IgD-negative memory B cell (primary cell): Measurements from ENCODE around the gene TCF7L1. TPM values are rescaled to one million over a fixed set of nuclear protein-coding genes. Genes with fewer than 3 reads are reported as not detected.

Experiments
- H3K27ac Mint-ChIP-seq, 3 donors: one replicate each; pipeline ENCODE4 v1.8.0; 2020 to 2022; ENCODE audit warnings: mild to moderate bottlenecking in 3 of 3, mixed read lengths in 3 of 3, moderate library complexity in 1 of 3
- H3K27me3 Mint-ChIP-seq: one replicate; pipeline ENCODE4 v1.8.0; 2021; ENCODE audit warnings: mixed read lengths
- H3K36me3 Mint-ChIP-seq: one replicate; pipeline ENCODE4 v1.8.0; 2020; ENCODE audit warnings: mild to moderate bottlenecking, mixed read lengths
- H3K4me1 Mint-ChIP-seq, 3 donors: one replicate each; pipeline ENCODE4 v1.8.0; 2020 to 2022; ENCODE audit warnings: mixed read lengths in 3 of 3, mild to moderate bottlenecking in 1 of 3
- H3K4me3 Mint-ChIP-seq, 4 donors: one replicate each; pipeline ENCODE4 v1.8.0; 2020 to 2022; ENCODE audit warnings: mild to moderate bottlenecking in 4 of 4, mixed read lengths in 4 of 4, moderate library complexity in 3 of 4
- H3K9me3 Mint-ChIP-seq, 3 donors: one replicate each; pipeline ENCODE4 v1.8.0; 2020 to 2021; ENCODE audit warnings: mixed read lengths in 3 of 3, mild to moderate bottlenecking in 1 of 3
- polyA plus RNA-seq: library from polyadenylated mRNA; unstranded; fragments of 300-500 nt; fragmentation: Illumina TruSeq; gene quantifications from one replicate; pipeline ENCODE4 v1.2.3, GENCODE V29; 2021

Gene TCF7L1
- polyA plus RNA-seq, 1 donor from 2014 or later, result 1.0 TPM

GRCh38 chr2:85246348-85246747 is 113.2 kb downstream of the TCF7L1 start:
- no peak overlapping the region for H3K27ac Mint-ChIP-seq
- H3K27me3 Mint-ChIP-seq, result peaks cover 10% of the 10 kb centered on the region

GRCh38 chr2:85247610-85248009 is 114.4 kb downstream of the TCF7L1 start:
- Mint-ChIP-seq H3K4me3 (no peak overlapping the region), H3K36me3 (peaks cover 3% of the 10 kb centered on the region), H3K9me3 (no peaks in the 10 kb centered on the region), H3K27me3 (peaks cover 10% of the 10 kb centered on the region), H3K4me1 (peaks cover 0 to 7% (median 0%) of the 10 kb centered on the region in 3 donors), H3K27ac (no peak overlapping the region)

More at GRCh38 chr2:85246348-85246747, 113.2 kb downstream of the TCF7L1 start:
- Mint-ChIP-seq H3K4me1 (peaks cover 0 to 7% (median 0%) of the 10 kb centered on the region in 3 donors), H3K9me3 (no peaks in the 10 kb centered on the region), H3K4me3 (no peak overlapping the region), H3K36me3 (peaks cover 3% of the 10 kb centered on the region)

- Mint-ChIP-seq H3K36me3 (peaks cover 2% of the 10 kb centered on the region), H3K4me1 (peaks cover 0 to 7% (median 0%) of the 10 kb centered on the region in 3 donors)
These were observed 115.7 kb downstream of the TCF7L1 start for GRCh38 chr2:85248773-85249509.

GRCh38 chr2:85250045-85250444 is 116.9 kb downstream of the TCF7L1 start:
- peaks cover 0 to 9% (median 0%) of the 10 kb centered on the region in 3 donors for H3K4me1 Mint-ChIP-seq
- no peak overlapping the region for H3K4me3 Mint-ChIP-seq
- H3K27ac Mint-ChIP-seq, result no peak overlapping the region
- no peaks in the 10 kb centered on the region for H3K9me3 Mint-ChIP-seq
- H3K27me3 Mint-ChIP-seq, result peaks cover 4% of the 10 kb centered on the region
- H3K36me3 Mint-ChIP-seq, result no peaks in the 10 kb centered on the region

More at GRCh38 chr2:85248773-85249509, 115.7 kb downstream of the TCF7L1 start:
- Mint-ChIP-seq H3K4me3 (no peak overlapping the region), H3K9me3 (no peaks in the 10 kb centered on the region), H3K27ac (no peak overlapping the region), H3K27me3 (peaks cover 9% of the 10 kb centered on the region)

GRCh38 chr2:85251070-85251616 is 118.0 kb downstream of the TCF7L1 start:
- H3K27me3 Mint-ChIP-seq, result peaks cover 11% of the 10 kb centered on the region
- no peaks in the 10 kb centered on the region for H3K36me3 Mint-ChIP-seq
- H3K27ac Mint-ChIP-seq, result no peak overlapping the region
- H3K9me3 Mint-ChIP-seq, result no peaks in the 10 kb centered on the region
- no peak overlapping the region for H3K4me3 Mint-ChIP-seq
- peaks cover 0 to 7% (median 0%) of the 10 kb centered on the region in 3 donors for H3K4me1 Mint-ChIP-seq

- Mint-ChIP-seq H3K9me3 (no peaks in the 10 kb centered on the region), H3K4me3 (no peak overlapping the region), H3K27me3 (peaks cover 15% of the 10 kb centered on the region), H3K4me1 (peaks cover 0 to 4% (median 0%) of the 10 kb centered on the region in 3 donors), H3K36me3 (no peaks in the 10 kb centered on the region), H3K27ac (peak overlapping the region in 1 of 3 donors; percentile 11)
These were observed 120.7 kb downstream of the TCF7L1 start for GRCh38 chr2:85253890-85254289.

GRCh38 chr2:85254540-85255300 is 121.5 kb downstream of the TCF7L1 start:
- Mint-ChIP-seq H3K4me3 (no peak overlapping the region), H3K27ac (peak overlapping the region in 1 of 3 donors; percentile 11), H3K27me3 (peaks cover 16% of the 10 kb centered on the region), H3K4me1 (peaks cover 0 to 4% (median 0%) of the 10 kb centered on the region in 3 donors), H3K36me3 (no peaks in the 10 kb centered on the region), H3K9me3 (no peaks in the 10 kb centered on the region)

- peaks cover 16% of the 10 kb centered on the region for H3K27me3 Mint-ChIP-seq
- H3K27ac Mint-ChIP-seq, result no peak overlapping the region
- peaks cover 0 to 4% (median 0%) of the 10 kb centered on the region in 3 donors for H3K4me1 Mint-ChIP-seq
- H3K36me3 Mint-ChIP-seq, result no peaks in the 10 kb centered on the region
- no peaks in the 10 kb centered on the region for H3K9me3 Mint-ChIP-seq
- no peak overlapping the region for H3K4me3 Mint-ChIP-seq
These were observed 122.2 kb downstream of the TCF7L1 start for GRCh38 chr2:85255456-85255812.

GRCh38 chr2:85255813-85256594 is 122.8 kb downstream of the TCF7L1 start:
- H3K9me3 Mint-ChIP-seq, result no peaks in the 10 kb centered on the region
- peaks cover 16% of the 10 kb centered on the region for H3K27me3 Mint-ChIP-seq
- no peak overlapping the region for H3K4me3 Mint-ChIP-seq
- no peak overlapping the region for H3K27ac Mint-ChIP-seq
- no peaks in the 10 kb centered on the region for H3K36me3 Mint-ChIP-seq
- peaks cover 0 to 6% (median 0%) of the 10 kb centered on the region in 3 donors for H3K4me1 Mint-ChIP-seq

- H3K36me3 Mint-ChIP-seq, result no peaks in the 10 kb centered on the region
- H3K27ac Mint-ChIP-seq, result no peak overlapping the region
- H3K4me1 Mint-ChIP-seq, result peaks cover 0 to 6% (median 0%) of the 10 kb centered on the region in 3 donors
- H3K4me3 Mint-ChIP-seq, result no peak overlapping the region
- peaks cover 19% of the 10 kb centered on the region for H3K27me3 Mint-ChIP-seq
- no peaks in the 10 kb centered on the region for H3K9me3 Mint-ChIP-seq
These were observed 124.3 kb downstream of the TCF7L1 start for GRCh38 chr2:85257359-85257969.

GRCh38 chr2:85257970-85258605 is 124.9 kb downstream of the TCF7L1 start:
- Mint-ChIP-seq H3K4me3 (no peak overlapping the region), H3K27ac (no peak overlapping the region), H3K36me3 (no peaks in the 10 kb centered on the region), H3K9me3 (no peaks in the 10 kb centered on the region), H3K4me1 (peaks cover 0 to 6% (median 0%) of the 10 kb centered on the region in 3 donors), H3K27me3 (peaks cover 19% of the 10 kb centered on the region)

- Mint-ChIP-seq H3K9me3 (no peaks in the 10 kb centered on the region), H3K36me3 (no peaks in the 10 kb centered on the region), H3K4me1 (peaks cover 0 to 6% (median 0%) of the 10 kb centered on the region in 3 donors), H3K27me3 (peaks cover 22% of the 10 kb centered on the region), H3K27ac (no peak overlapping the region), H3K4me3 (no peak overlapping the region)
These were observed 126.0 kb downstream of the TCF7L1 start for GRCh38 chr2:85259101-85259590.

- H3K4me1 Mint-ChIP-seq, result peaks cover 0 to 2% (median 0%) of the 10 kb centered on the region in 3 donors
- H3K9me3 Mint-ChIP-seq, result no peaks in the 10 kb centered on the region
- no peak overlapping the region for H3K27ac Mint-ChIP-seq
- peaks cover 20% of the 10 kb centered on the region for H3K27me3 Mint-ChIP-seq
- no peaks in the 10 kb centered on the region for H3K36me3 Mint-ChIP-seq
- H3K4me3 Mint-ChIP-seq, result no peak overlapping the region
These were observed 126.7 kb downstream of the TCF7L1 start for GRCh38 chr2:85259879-85260278.

- H3K27ac Mint-ChIP-seq, result no peak overlapping the region
- H3K4me1 Mint-ChIP-seq, result peaks cover 0 to 4% (median 0%) of the 10 kb centered on the region in 3 donors
- H3K27me3 Mint-ChIP-seq, result peaks cover 9% of the 10 kb centered on the region
These were observed 130.4 kb downstream of the TCF7L1 start for GRCh38 chr2:85263591-85263990.

More at GRCh38 chr2:85263591-85263990, 130.4 kb downstream of the TCF7L1 start:
- no peak overlapping the region for H3K4me3 Mint-ChIP-seq
- no peaks in the 10 kb centered on the region for H3K9me3 Mint-ChIP-seq
- H3K36me3 Mint-ChIP-seq, result no peaks in the 10 kb centered on the region
